H1 (cell line): ENCODE measurements around the gene ADPRH. TPM values are rescaled to one million over a fixed set of nuclear protein-coding genes. Genes with fewer than 3 reads are reported as not detected.

Source experiments
- CTCF ChIA-PET: fragments of 300-600 bp; sonication (Branson Sonifier 250); formaldehyde crosslinking; loops from one replicate; lab custom pipeline; 2021; ENCODE audit not compliant: partially characterized antibody; lab: Charles Lee
- POLR2A ChIA-PET: fragments of 300-600 bp; sonication (Branson Sonifier 250); formaldehyde crosslinking; loops from one replicate; lab custom pipeline; 2021; ENCODE audit warnings: inconsistent platforms; ENCODE audit not compliant: partially characterized antibody; lab: Charles Lee
- DNase-seq, 2 experiments: peaks; one replicate each; pipeline versions ENCODE4 v3.0.0 to v3.0.0-alpha.2; 2010 to 2022; ENCODE audit warnings: low spot score in 2 of 2, low read depth in 1 of 2, mixed read lengths in 1 of 2
- FAIRE-seq: peaks from 2 replicates; lab custom pipeline; 2011; peaks lifted over from hg19 to GRCh38; lab: Jason Lieb, UNC
- H2AFZ ChIP-seq: 2 replicates; pipeline ENCODE4 v1.8.1; 2012; ENCODE audit warnings: low read length, inconsistent platforms
- H2AK5ac ChIP-seq: 2 replicates; pipeline ENCODE4 v1.6.1; 2013; ENCODE audit warnings: low read depth, low read length
- H2BK120ac ChIP-seq: replicated peaks from 2 replicates; pipeline ENCODE3; 2013; ENCODE audit warnings: low read depth, low read length, inconsistent platforms
- H2BK12ac ChIP-seq: 2 replicates; pipeline ENCODE4 v1.6.1; 2013; ENCODE audit warnings: low read depth, low read length
- H2BK15ac ChIP-seq: 2 replicates; pipeline ENCODE4 v1.6.1; 2013; ENCODE audit warnings: low read length
- H2BK20ac ChIP-seq: 2 replicates; pipeline ENCODE4 v1.6.1; 2013; ENCODE audit warnings: low read length
- H2BK5ac ChIP-seq: 2 replicates; pipeline ENCODE4 v1.6.1; 2013; ENCODE audit warnings: low read depth, low read length
- H3K14ac ChIP-seq: 2 replicates; pipeline ENCODE4 v1.6.1; 2013; ENCODE audit warnings: inconsistent platforms; ENCODE audit not compliant: insufficient read length
- H3K18ac ChIP-seq: 2 replicates; pipeline ENCODE4 v1.6.1; 2013; ENCODE audit warnings: low read length; ENCODE audit errors: extremely low read depth
- H3K23ac ChIP-seq: 2 replicates; pipeline ENCODE4 v1.6.1; 2013; ENCODE audit warnings: inconsistent platforms; ENCODE audit not compliant: insufficient read length
- H3K23me2 ChIP-seq: 2 replicates; pipeline ENCODE4 v1.6.1; 2013; ENCODE audit warnings: low read depth, low read length
- H3K27ac ChIP-seq: 2 replicates; pipeline ENCODE4 v1.6.1; 2011; ENCODE audit warnings: low read depth, low read length, inconsistent platforms
- H3K27me3 ChIP-seq, 4 experiments: replicated peaks in 1 of 4; 1 replicate in 1 of 4; 2 replicates in 3 of 4; pipeline versions ENCODE4 v1.6.1 to v1.8.1; 2011 to 2013; ENCODE audit warnings: low read length in 3 of 4, mild to moderate bottlenecking in 3 of 4, inconsistent platforms in 2 of 4, mixed read lengths in 2 of 4, moderate library complexity in 1 of 4; ENCODE audit not compliant: control insufficient read depth in 3 of 4, insufficient read depth in 3 of 4; ENCODE audit errors: extremely low read depth in 1 of 4
- H3K36me3 ChIP-seq, 4 experiments: 2 replicates each; pipeline versions ENCODE4 v1.6.1 to v1.8.1; 2011 to 2013; ENCODE audit warnings: mild to moderate bottlenecking in 4 of 4, low read length in 3 of 4, moderate library complexity in 2 of 4, control low read depth in 1 of 4, inconsistent platforms in 1 of 4; ENCODE audit not compliant: insufficient read depth in 4 of 4, control insufficient read depth in 2 of 4
- H3K4ac ChIP-seq: replicated peaks from 2 replicates; pipeline ENCODE3; 2013; ENCODE audit warnings: low read length, low read depth, mixed read lengths, inconsistent platforms; ENCODE audit not compliant: insufficient read length
- H3K4me1 ChIP-seq, 4 experiments: replicated peaks in 1 of 4; 1 replicate in 1 of 4; 2 replicates in 3 of 4; pipeline versions ENCODE4 v1.6.1 to v1.8.1; 2011 to 2013; ENCODE audit warnings: low read length in 3 of 4, inconsistent platforms in 2 of 4, mixed read lengths in 1 of 4; ENCODE audit not compliant: insufficient read depth in 4 of 4, control insufficient read depth in 3 of 4
- H3K4me2 ChIP-seq, 2 experiments: 2 replicates each; pipeline versions ENCODE4 v1.6.1 to v1.8.1; 2011 to 2013; ENCODE audit warnings: low read depth in 2 of 2, low read length in 2 of 2, control low read depth in 1 of 2, inconsistent platforms in 1 of 2, mild to moderate bottlenecking in 1 of 2; ENCODE audit not compliant: insufficient read depth in 1 of 2
- H3K4me3 ChIP-seq, 4 experiments: fragments of 200-600, 300-600 bp in 1 of 4; sonication (generic), shearing (Covaris generic), sonication (Bioruptor Twin) in 1 of 4; 2 replicates each; pipeline versions ENCODE4 v1.5.1 to v1.8.1; 2011 to 2016; ENCODE audit warnings: low read length in 4 of 4, low read depth in 3 of 4, control low read depth in 2 of 4, inconsistent platforms in 2 of 4, mild to moderate bottlenecking in 2 of 4, mixed read lengths in 1 of 4, moderate library complexity in 1 of 4; ENCODE audit not compliant: insufficient read depth in 2 of 4; ENCODE audit errors: extremely low read depth in 1 of 4
- H3K56ac ChIP-seq: replicated peaks from 2 replicates; pipeline ENCODE3; 2013; ENCODE audit warnings: low read depth, mild to moderate bottlenecking, mixed read lengths, low read length, inconsistent platforms; ENCODE audit not compliant: insufficient read length
- H3K79me1 ChIP-seq: 2 replicates; pipeline ENCODE4 v1.6.1; 2013; ENCODE audit warnings: low read depth, low read length, control low read depth
- H3K79me2 ChIP-seq, 2 experiments: 2 replicates each; pipeline versions ENCODE4 v1.6.1 to v1.8.1; 2012 to 2013; ENCODE audit warnings: low read length in 2 of 2, mild to moderate bottlenecking in 2 of 2, inconsistent platforms in 1 of 2; ENCODE audit not compliant: insufficient read depth in 2 of 2, control insufficient read depth in 1 of 2
- H3K9ac ChIP-seq, 4 experiments: replicated peaks in 1 of 4; 1 replicate in 1 of 4; 2 replicates in 3 of 4; pipeline versions ENCODE4 v1.6.1 to v1.8.1; 2011 to 2013; ENCODE audit warnings: low read depth in 3 of 4, low read length in 3 of 4, control low read depth in 2 of 4, mild to moderate bottlenecking in 2 of 4, moderate library complexity in 2 of 4, inconsistent platforms in 1 of 4; ENCODE audit errors: extremely low read depth in 1 of 4
- H3K9me3 ChIP-seq, 2 experiments: 2 replicates each; pipeline versions ENCODE4 v1.6.1 to v1.8.1; 2012 to 2013; ENCODE audit warnings: mild to moderate bottlenecking in 2 of 2, moderate library complexity in 2 of 2, control low read depth in 1 of 2, inconsistent platforms in 1 of 2, low read depth in 1 of 2, low read length in 1 of 2, mixed read lengths in 1 of 2; ENCODE audit not compliant: insufficient read depth in 2 of 2
- H4K20me1 ChIP-seq, 2 experiments: replicated peaks in 1 of 2; 2 replicates each; pipeline versions ENCODE3 to v1.8.1; 2011 to 2013; ENCODE audit warnings: inconsistent platforms in 2 of 2, low read length in 2 of 2, mild to moderate bottlenecking in 1 of 2; ENCODE audit not compliant: insufficient read depth in 2 of 2, control insufficient read depth in 1 of 2
- H4K5ac ChIP-seq: 2 replicates; pipeline ENCODE4 v1.6.1; 2013; ENCODE audit warnings: low read length, low read depth, mixed read lengths, inconsistent platforms; ENCODE audit not compliant: insufficient read length
- H4K8ac ChIP-seq: 2 replicates; pipeline ENCODE4 v1.8.0; 2013; ENCODE audit warnings: mild to moderate bottlenecking, moderate library complexity, low read length, inconsistent platforms; ENCODE audit not compliant: insufficient read depth; ENCODE audit errors: extremely low read depth
- H4K91ac ChIP-seq: replicated peaks from 2 replicates; pipeline ENCODE3; 2013; ENCODE audit warnings: low read length, mixed read lengths, inconsistent platforms; ENCODE audit not compliant: insufficient read length
- BRCA1 ChIP-seq: IDR thresholded peaks from 2 replicates; pipeline ENCODE4 v1.6.1; 2012; ENCODE audit warnings: low read depth, low read length, improper control_type of control experiment
- HDAC6 ChIP-seq: IDR thresholded peaks from one replicate; pipeline ENCODE4 v1.7.1; 2012; ENCODE audit warnings: low read depth, mild to moderate bottlenecking, inconsistent platforms, low read length, moderate library complexity
- KDM4A ChIP-seq: IDR thresholded peaks from one replicate; pipeline ENCODE4 v1.7.1; 2012; ENCODE audit warnings: low read depth, mild to moderate bottlenecking, moderate library complexity, low read length, inconsistent platforms; ENCODE audit not compliant: severe bottlenecking
- KDM5A ChIP-seq: fragments of 200-600 bp; IDR thresholded peaks from 2 replicates; pipeline ENCODE4 v1.7.1; 2012; ENCODE audit warnings: mild to moderate bottlenecking, low read length, inconsistent platforms, mixed read lengths
- NRF1 ChIP-seq: IDR thresholded peaks from 2 replicates; pipeline ENCODE4 v1.6.1; 2011; ENCODE audit warnings: mild to moderate bottlenecking, low read depth, low read length, improper control_type of control experiment
- RNF2 ChIP-seq: fragments of 200-900, 300-1000 bp; sonication (generic); IDR thresholded peaks from 2 replicates; pipeline ENCODE4 v1.7.1; 2016; ENCODE audit warnings: borderline replicate concordance, low read depth, mild to moderate bottlenecking, antibody characterized with exemption, low read length; ENCODE audit not compliant: poor library complexity, severe bottlenecking; ENCODE audit errors: missing control alignments
- SP2 ChIP-seq: IDR thresholded peaks from 2 replicates; pipeline ENCODE4 v1.6.1; 2012; ENCODE audit warnings: mild to moderate bottlenecking, low read length, inconsistent platforms
- WGBS, 2 experiments: shearing (Covaris generic) in 1 of 2; methylation state at CpG; one replicate each; pipeline versions ENCODE4 v1.1.6 to v1.1.7; 2013 to 2015; ENCODE audit warnings: low lambda C conversion rate in 2 of 2, mixed read lengths in 2 of 2, inconsistent platforms in 1 of 2, low coverage in 1 of 2, missing lambda C conversion rate in 1 of 2; ENCODE audit not compliant: insufficient replicate concordance in 2 of 2, insufficient coverage in 1 of 2, insufficient read length in 1 of 2; ENCODE audit errors: extremely low coverage in 1 of 2, missing lambda C conversion rate in 1 of 2; 5-methylcytosine and 5-hydroxymethylcytosine counted together
- polyA plus RNA-seq, 7 experiments: library from polyadenylated mRNA; depleted of rRNA in 3 of 7; stranded (reverse) in 5 of 7; unstranded in 2 of 7; fragments of >200 nt in 5 of 7; fragments of 200-250 nt in 2 of 7; gene quantifications; 1 replicate in 5 of 7; 2 replicates in 1 of 7; 4 replicates in 1 of 7; pipeline versions ENCODE4 v1.2.1 to v1.2.3, GENCODE V29; 2011 to 2013; ENCODE audit warnings: missing spikeins in 2 of 7, mixed read lengths in 2 of 7
- total RNA-seq: library from RNA; stranded (reverse); fragmentation: NEBNext Ultra II Directional; extraction: Animal tissue kit (Norgen Biotek cat#: 25700); gene quantifications from 2 replicates; pipeline ENCODE4 v1.2.1, GENCODE V29; 2021
- TF ChIP-seq, protein P1 (sequence below): IDR thresholded peaks from 2 replicates; pipeline ENCODE4 v1.6.1; 2012; ENCODE audit warnings: low read length, inconsistent platforms

ADPRH gene
- total and polyA plus RNA-seq, 2 of the 8 experiments (the other 6 are each of a cell fraction or from before 2014, with no cell fraction given) = 2.6 to 4.2 TPM

DNA sequence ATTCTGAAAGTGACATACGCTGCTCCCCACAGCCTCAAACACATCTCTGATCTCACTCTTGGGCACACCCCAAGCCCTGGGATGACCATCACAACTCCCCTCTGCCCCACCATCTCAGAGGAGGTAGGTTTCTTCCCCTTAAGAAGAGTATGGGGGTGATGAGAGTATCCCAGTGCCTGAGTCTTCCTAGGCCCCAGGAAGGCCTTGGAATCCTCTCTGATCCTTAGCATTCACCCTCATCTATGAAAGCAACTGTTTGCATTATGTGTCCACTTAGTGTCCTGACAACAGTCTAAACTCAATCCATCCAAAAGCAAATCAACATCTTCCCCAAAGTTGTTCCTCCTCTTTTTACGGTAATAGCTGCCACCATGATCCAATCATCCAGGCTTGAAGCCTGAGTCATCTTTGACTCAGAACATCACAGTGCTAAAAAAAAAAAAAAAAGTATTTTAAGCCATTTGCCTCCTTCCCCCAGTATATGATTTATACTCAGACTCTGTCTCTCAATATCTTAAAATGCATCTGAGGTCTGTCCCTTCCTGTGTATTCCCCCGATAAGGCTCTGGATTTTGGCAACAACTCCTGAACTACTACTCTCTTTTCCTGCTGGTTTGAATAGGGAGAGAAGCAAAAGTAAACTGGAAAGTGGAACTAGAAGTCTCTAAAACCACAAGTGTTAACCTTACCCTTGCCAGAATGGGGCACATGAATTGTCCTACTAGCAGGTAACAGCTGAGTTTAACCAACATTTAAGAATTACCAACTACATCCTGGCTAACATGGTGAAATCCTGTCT lies 58.6 kb downstream of the ADPRH start:
- H4K8ac ChIP-seq = no peak overlapping the region
- H4K91ac ChIP-seq = no peak overlapping the region
- no peaks in the 10 kb centered on the region for H4K20me1 ChIP-seq
- no peaks in the 10 kb centered on the region for H3K79me2 ChIP-seq
- no peak for DNase-seq
- H3K4me3 ChIP-seq = no peak overlapping the region
- no peaks in the 10 kb centered on the region for H3K36me3 ChIP-seq
- no peak overlapping the region for H4K5ac ChIP-seq
- no peaks in the 10 kb centered on the region for H3K79me1 ChIP-seq
- no peak overlapping the region for H2BK120ac ChIP-seq
- no peak overlapping the region for H2BK5ac ChIP-seq
- H3K23ac ChIP-seq = no peak overlapping the region
- POLR2A ChIA-PET = interaction anchor here (1.2 kb wide), 1 partner anchor 32 kb away, joined by 3 read pairs; no protein-coding TSS in a partner anchor
- no peak overlapping the region for H2BK12ac ChIP-seq
- no peak overlapping the region for H3K4me2 ChIP-seq
- no peak overlapping the region for H2AK5ac ChIP-seq
- no peak overlapping the region for H3K27ac ChIP-seq
- no peaks in the 10 kb centered on the region for H3K9me3 ChIP-seq
- no peak overlapping the region for H3K9ac ChIP-seq
- no peak overlapping the region for H2BK20ac ChIP-seq
- no peaks in the 10 kb centered on the region for H3K27me3 ChIP-seq
- CTCF ChIA-PET = interaction anchor here (0.7 to 2.7 kb wide), 3 partner anchors 9 to 79 kb away, joined by 3 to 9 read pairs (median 6); no protein-coding TSS in a partner anchor
- H3K4ac ChIP-seq = no peak overlapping the region
- H2BK15ac ChIP-seq = no peak overlapping the region
- FAIRE-seq = no peak
- H3K18ac ChIP-seq = no peak overlapping the region
- WGBS, 2 experiments = 100% methylated on average over 3 of the region's 3 CpGs; no CpG with 5 or more reads in 1 of the 2 experiments
- H2AFZ ChIP-seq = no peak overlapping the region
- no peaks in the 10 kb centered on the region for H3K23me2 ChIP-seq
- no peak overlapping the region for H3K14ac ChIP-seq
- no peaks in the 10 kb centered on the region for H3K4me1 ChIP-seq
- no peak overlapping the region for H3K56ac ChIP-seq
- no peak for TF ChIP-seq KDM5A
- no peak for TF ChIP-seq BRCA1
- TF ChIP-seq KDM4A = no peak
- TF ChIP-seq, protein P1, sequence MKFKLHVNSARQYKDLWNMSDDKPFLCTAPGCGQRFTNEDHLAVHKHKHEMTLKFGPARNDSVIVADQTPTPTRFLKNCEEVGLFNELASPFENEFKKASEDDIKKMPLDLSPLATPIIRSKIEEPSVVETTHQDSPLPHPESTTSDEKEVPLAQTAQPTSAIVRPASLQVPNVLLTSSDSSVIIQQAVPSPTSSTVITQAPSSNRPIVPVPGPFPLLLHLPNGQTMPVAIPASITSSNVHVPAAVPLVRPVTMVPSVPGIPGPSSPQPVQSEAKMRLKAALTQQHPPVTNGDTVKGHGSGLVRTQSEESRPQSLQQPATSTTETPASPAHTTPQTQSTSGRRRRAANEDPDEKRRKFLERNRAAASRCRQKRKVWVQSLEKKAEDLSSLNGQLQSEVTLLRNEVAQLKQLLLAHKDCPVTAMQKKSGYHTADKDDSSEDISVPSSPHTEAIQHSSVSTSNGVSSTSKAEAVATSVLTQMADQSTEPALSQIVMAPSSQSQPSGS = no peak
- TF ChIP-seq NRF1 = no peak
- no peak for TF ChIP-seq RNF2
- TF ChIP-seq SP2 = no peak
- TF ChIP-seq HDAC6 = no peak
